HS-27A (cell line): Measurements from ENCODE around the gene DNAH17.
"Not testable (repeated sequence)": the region's sequence is repeated elsewhere in the genome, so short reads cannot be mapped to it uniquely, and the experiment has no call there.

ENCODE experiments used
- DNase-seq: peaks from one replicate; pipeline ENCODE4 v3.0.0-alpha.2; 2012; ENCODE audit warnings: low read depth, missing footprints

DNAH17 gene

GRCh38 chr17:78475211-78475610 lies 102.0 kb downstream of the DNAH17 start:
- no peak for DNase-seq

GRCh38 chr17:78474614-78475146 lies 102.5 kb downstream of the DNAH17 start:
- DNase-seq = no peak

DNA sequence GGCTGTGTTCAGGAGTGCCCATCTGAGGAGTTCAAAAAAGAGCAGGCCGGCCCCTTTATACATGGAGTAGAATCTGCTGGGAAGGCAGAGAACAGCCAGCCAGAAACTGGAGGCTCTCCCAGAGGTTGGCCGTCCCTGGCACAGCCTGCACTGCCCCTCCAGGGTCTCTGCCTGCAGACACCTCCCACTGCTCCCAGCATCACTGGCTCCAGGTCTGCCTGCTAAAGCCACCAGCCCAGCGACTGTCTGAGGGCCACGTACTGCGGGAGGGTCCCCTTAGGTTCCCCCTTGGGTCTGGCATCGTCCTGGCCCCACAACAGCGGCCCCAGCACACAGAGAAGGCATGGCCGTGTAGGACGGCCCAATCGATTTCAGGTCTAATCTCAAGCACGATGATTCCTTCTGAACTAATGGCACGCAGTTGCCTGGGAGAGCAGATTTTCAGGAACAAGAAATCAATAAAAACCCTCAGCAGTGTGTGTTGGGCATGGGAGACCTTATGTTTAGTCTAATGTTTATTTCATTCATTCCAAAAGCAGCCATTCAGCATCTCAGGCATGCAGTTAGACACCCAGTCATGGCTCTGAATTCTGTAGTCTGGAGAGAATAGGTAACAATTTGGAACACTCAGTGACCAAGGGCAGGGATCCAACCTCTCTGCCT lies 103.1 kb downstream of the DNAH17 start:
- no peak for DNase-seq

GRCh38 chr17:78472035-78472905 lies 104.9 kb downstream of the DNAH17 start:
- no peak for DNase-seq

DNA sequence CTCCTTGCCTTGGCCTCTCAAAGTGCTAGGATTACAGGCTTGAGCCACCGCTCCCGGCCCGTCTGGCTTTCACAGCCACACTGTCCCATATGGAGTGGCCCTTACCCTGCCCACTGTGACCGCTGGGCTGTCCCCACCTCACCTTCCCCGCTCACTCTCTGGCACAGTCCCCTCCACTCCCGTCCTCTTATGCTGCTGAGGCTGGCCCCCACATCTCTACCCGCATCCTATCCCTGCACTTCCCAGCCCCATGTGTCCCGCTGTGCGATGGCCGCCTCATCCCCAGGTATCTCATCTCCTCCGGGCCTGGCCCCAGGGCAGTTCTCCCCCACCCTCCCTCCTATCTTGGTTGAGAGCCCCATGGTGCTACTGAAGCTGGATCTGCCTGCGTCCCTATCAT lies 105.6 kb downstream of the DNAH17 start:
- no peak for DNase-seq

DNA sequence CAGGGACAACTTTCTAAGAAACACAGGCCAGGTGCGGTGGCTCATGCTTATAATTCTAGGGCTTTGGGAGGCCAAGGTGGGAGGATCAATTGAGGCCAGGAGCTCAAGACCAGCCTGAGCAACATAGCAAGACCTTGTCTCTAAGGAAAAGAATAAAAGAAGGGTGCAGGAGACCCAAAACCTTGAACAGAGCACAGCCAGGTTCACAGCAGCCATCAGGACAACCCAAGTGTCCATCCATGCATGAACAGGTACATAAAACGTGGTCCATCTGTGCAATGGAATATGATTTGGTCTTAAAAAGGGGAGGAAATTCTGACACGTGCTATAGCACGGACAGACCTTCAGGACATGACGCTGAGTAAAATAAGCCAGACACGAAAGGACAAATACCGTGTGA lies 107.8 kb downstream of the DNAH17 start:
- no peak for DNase-seq

DNA sequence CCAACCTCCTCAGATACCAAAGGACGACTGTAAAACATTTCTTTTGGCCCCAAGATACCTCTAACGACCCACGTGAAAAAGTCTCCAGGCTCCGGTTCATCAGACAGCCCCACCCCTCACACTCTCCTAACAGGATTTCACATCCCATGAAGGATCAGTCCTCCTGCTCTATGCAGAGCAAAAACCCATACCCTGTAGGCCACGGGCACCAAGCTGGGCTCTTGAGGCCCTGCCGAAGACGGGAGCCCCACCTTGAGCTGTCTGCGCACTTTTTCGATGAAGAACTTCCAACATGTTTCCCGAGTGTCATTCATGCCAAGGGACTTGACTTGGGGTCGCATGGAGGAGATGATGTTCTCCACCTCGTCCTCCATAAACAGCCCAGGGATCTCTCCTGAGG lies 108.8 kb downstream of the DNAH17 start:
- no peak for DNase-seq

- no peak for DNase-seq
Measured at GRCh38 chr17:78466786-78467715, 110.1 kb downstream of the DNAH17 start.

DNA sequence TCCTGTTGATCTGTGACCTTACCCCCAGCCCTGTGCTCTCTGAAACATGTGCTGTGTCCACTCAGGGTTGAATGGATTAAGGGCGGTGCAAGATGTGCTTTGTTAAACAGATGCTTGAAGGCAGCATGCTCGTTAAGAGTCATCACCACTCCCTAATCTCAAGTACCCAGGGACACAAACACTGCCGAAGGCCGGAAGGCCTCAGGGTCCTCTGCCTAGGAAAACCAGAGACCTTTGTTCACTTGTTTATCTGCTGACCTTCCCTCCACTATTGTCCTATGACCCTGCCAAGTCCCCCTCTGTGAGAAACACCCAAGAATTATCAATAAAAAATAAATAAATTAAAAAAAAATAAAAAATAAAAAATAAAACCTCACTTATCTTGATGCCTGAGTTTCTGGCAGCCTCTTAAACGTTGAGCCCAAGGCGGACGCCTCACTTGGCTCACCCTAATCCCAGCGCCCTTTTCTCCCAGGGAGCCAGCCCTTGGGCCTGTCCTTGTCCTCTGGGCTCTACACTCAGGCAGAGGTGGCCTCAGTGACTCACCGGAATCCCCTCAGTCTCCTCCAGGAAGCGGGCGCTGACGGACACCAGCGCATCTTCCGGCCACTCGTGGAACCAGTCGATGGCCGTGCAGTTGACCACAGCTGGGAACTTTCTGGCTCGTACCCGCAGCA lies 110.9 kb downstream of the DNAH17 start:
- not testable (repeated sequence) for DNase-seq

DNA sequence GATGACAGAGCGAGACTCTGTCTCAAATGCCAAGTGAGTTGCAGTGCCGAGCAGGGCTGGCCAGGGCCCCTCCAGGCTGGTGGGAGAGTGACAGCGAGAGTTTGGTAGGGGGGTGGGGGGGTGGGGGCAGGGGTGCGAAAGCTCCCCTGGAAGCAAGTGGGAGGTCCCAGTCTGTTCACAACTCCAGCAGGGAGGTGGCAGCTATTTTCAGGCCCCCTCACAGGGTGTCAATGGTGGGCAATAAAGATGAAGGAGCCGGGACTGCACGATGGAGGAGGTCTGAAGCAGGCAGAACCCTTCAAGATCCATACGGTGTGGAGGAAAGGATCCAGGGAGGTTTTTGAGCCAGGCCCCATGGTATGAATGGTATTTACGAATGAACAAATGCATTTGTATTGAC lies 115.0 kb downstream of the DNAH17 start:
- no peak for DNase-seq

GRCh38 chr17:78461799-78462053 lies 115.5 kb downstream of the DNAH17 start:
- no peak for DNase-seq

DNA sequence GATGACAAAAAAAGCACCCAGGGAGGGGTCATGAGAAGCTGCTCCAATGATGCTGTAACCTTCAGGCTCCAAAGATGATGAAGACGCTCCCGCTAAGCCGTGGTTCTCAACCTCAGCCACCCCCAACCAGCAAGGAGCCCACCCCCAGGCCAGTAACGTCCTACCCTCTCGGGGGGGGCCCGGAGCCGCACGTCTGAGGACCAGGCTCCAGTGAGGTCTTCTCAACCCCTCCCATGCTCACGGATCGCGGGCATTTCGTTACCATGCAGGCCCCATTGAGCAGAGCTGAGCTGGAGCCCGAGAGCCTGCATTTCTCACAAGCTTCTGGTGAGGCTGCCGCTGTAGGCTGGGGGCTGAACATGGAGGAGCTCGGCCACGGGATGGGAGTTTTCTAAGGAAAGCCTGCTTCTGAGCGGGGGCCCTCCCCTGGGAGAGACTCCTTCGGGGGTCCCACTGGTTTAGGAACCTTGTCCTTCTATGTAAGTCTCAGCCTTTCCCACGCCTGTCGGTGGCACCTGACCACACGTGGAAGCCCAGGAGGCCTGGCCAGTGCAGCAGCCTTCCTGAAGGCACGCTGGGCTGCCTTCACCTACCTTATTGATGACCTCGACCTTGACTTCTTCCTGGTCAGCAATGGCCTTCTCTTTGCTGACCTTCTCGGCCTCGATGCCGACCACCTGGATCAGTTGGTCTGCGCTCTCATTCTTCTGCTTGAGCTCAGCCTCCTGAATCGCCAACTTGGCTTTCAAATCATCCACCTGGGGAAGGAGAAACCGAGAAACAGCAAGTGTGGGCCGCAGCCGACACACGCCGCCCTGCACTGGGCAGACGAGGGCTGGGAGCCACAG lies 116.0 kb downstream of the DNAH17 start:
- no peak for DNase-seq

GRCh38 chr17:78460176-78460675 lies 117.0 kb downstream of the DNAH17 start:
- no peak for DNase-seq

DNA sequence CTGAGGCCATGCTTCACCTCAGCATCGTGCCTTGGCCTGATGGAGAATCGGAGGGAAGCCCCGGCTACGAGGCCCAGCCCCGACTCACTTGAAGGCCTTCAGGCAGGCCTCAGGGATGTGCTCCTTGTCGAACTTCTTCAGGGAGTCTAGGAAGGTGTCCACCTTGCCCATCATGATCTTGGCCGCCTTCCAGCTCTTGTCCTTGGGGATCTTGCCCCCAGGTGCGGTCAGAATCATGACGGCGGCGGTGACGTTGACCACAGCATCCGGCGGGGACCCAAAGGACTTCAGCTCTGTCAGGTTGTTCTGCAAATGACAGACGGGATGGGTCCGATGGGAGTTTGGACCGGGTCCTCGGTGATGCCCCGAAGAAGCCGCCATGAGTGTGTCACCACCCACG lies 117.5 kb downstream of the DNAH17 start:
- DNase-seq = no peak

DNA sequence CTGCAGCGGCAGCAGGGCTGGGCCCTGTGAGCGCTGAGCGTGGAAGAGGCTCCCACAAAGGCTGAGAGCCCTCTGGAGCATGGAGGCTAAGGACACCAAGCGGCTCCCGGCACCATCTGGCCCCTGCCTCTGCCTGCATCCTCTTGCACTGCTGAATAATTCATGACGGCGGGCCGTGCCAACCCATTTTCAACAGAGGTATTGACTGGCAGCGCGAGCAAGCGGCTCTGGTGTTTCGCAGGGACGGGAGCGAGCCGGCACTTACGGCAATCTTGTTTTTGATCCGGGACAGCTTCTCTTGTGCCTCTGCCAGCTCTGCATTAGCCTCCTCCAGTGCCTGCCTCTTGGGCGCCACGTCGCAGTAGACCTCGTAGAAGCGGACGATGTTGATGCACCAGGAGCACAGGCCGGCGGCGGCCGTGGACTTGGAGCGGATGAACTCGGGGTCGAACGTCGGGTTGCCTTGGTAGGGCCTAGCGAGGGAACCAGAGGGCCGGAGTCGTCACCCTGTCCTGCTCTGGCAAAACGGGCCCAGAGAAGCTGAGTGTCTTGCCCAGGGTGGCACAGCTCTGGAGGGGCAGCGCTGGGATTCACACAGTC lies 118.4 kb downstream of the DNAH17 start:
- DNase-seq = no peak

- no peak for DNase-seq
Measured at GRCh38 chr17:78458091-78458490, 119.1 kb downstream of the DNAH17 start.

- DNase-seq = no peak
Measured at GRCh38 chr17:78454346-78454745, 122.8 kb downstream of the DNAH17 start.

- no peak for DNase-seq
Measured at GRCh38 chr17:78451753-78452152, 125.4 kb downstream of the DNAH17 start.

DNA sequence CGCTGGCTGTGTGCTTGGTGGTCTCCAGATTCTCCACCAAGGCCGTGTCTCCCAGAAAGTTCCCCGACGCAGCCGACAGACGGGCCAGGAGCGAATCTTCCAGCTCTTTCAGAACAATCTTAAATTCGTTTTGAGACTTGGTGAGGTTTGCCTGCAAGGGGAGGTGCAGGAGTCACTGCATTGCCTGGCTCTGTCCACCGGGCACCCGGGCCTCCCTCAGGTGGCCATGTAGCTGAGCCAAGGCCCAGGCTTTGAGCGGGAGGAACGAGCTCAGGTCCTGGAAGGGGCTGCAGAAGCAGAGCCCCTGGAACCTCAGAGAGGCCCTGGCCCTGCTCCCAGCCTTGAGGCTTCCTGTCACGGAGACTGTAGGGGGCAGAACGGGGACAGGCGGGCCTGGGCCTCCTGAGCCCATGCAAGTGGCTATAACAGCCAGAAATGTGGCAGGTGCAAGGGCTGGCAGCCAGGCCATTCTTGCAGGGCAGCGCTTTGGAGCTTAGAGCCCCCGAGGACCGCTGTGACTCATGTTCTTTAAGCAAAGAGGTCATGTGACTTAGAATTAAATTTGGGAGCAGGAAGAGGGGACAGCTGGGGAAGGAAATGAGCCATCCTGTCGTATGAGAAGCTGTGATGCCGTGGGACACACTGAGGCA lies 126.4 kb downstream of the DNAH17 start:
- no peak for DNase-seq
